HG03460 (cell line): ENCODE data around the gene METTL2B.

Experiments used
- ATAC-seq: cut with Tn5 transposase; IDR thresholded peaks from one replicate; pipeline ENCODE4 v1.9.1; 2021; ENCODE audit not compliant: unreplicated experiment

Gene METTL2B, protein sequence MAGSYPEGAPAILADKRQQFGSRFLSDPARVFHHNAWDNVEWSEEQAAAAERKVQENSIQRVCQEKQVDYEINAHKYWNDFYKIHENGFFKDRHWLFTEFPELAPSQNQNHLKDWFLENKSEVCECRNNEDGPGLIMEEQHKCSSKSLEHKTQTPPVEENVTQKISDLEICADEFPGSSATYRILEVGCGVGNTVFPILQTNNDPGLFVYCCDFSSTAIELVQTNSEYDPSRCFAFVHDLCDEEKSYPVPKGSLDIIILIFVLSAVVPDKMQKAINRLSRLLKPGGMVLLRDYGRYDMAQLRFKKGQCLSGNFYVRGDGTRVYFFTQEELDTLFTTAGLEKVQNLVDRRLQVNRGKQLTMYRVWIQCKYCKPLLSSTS

DNA sequence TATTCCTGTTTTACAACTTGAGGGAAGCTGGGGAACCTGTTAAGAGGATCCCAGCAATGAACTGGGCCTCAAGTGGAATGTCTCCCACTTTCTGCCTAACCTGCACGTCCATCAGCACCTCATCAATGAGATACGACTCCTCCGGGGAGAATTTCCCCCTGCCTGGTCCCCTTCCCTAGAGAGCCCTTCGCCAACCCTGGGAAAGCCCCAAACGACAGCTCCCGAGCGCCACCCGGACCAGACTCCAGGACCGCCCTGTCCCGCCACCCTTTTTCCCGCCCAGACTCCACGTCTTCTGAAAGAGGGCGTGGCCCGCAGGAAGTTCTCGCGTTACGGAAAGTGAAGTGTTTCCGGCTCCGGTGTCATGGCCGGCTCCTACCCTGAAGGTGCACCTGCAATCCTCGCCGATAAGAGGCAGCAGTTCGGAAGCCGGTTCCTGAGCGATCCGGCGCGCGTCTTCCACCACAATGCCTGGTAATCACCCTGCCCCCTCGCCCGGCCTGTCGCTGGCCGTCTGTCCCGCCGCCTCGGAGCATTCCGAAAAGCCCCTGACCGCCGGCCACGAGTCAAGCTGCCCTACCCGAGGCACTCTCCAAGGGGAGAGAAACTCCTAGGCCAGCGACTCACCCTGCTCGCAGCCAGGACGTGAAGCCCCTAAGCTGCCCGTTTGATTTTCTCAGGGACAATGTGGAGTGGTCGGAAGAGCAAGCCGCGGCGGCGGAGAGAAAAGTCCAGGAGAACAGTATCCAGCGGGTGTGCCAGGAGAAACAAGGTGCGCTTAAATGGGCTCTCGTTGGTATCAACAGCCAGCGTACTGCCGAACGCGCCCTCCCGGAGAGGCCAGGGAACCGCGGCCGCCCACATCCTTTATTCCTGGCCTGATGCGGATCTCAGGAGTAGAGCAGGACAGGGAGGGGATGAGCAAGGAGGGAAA, at the start of gene METTL2B:
METTL2B (plus strand) TSS at position 347 of the 934 bp plus-strand sequence; CDS start at position 365, 18 bp downstream.
- peak; percentile 95 for ATAC-seq

GRCh38 chr7:128427289-128427891, 49.2 kb upstream of the METTL2B start:
- no peak for ATAC-seq

DNA sequence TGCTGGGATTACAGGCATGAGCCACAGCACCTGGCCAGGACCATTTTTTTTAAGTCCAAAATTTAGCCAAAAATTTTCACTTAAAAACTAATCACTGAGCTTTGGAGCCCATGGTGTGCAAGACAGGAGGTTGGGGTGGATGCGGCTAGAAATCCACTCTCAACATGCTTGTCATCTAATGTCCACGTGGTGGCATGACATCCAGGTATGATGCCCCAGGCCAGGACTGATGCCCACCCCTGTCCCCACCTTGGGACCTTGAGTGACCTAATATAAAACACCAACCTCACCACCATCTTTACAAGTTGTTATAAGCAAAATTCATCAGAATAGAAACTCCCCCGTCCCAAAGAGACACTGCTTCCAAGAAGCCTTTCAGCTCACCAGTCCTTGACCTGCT, 46.3 kb upstream of the METTL2B start:
- ATAC-seq, result no peak

GRCh38 chr7:128431221-128431620, 45.3 kb upstream of the METTL2B start:
- no peak for ATAC-seq

DNA sequence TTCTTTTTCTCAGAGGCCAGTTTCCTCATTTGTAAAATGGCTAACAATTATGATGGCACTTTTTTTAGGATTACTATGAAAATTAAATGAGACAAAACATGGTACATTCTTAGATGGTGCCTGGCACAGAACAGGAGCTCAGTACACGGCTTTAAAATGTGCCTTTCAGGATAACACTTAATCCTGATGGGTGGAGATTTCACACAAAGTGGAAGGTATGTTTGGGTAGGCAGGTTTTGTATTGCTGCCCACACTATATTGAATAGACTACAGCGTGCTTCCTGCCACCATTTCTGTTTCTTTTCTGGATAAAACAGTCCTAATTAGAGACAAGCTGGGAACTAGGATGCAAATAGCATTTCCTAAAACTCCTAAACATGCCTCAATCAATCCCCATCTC, 44.8 kb upstream of the METTL2B start:
- no peak for ATAC-seq

GRCh38 chr7:128434413-128435326, 41.9 kb upstream of the METTL2B start:
- ATAC-seq, result no peak

- no peak for ATAC-seq
Measured at GRCh38 chr7:128435327-128435686, 41.2 kb upstream of the METTL2B start.

- ATAC-seq, result peak; percentile 78
Measured at GRCh38 chr7:128437426-128438332, 38.9 kb upstream of the METTL2B start.

DNA sequence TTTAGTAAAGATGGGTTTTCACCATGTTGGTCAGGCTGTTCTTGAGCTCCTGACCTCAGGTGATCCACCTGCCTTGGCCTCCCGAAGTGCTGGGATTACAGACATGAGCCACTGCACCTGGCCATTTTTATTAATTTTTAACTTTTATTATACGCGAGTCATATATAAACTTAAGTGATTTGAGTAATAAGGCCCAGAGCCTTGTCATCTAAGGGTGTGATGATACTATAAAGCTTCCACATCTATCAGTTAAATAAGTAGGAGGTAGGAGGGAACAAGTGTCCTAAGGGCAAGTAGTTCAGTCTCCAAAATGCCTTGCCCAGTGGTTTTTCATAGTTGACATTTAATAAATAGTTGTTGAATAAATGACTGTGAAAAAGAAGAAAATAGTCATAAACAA, 34.2 kb upstream of the METTL2B start:
- no peak for ATAC-seq

DNA sequence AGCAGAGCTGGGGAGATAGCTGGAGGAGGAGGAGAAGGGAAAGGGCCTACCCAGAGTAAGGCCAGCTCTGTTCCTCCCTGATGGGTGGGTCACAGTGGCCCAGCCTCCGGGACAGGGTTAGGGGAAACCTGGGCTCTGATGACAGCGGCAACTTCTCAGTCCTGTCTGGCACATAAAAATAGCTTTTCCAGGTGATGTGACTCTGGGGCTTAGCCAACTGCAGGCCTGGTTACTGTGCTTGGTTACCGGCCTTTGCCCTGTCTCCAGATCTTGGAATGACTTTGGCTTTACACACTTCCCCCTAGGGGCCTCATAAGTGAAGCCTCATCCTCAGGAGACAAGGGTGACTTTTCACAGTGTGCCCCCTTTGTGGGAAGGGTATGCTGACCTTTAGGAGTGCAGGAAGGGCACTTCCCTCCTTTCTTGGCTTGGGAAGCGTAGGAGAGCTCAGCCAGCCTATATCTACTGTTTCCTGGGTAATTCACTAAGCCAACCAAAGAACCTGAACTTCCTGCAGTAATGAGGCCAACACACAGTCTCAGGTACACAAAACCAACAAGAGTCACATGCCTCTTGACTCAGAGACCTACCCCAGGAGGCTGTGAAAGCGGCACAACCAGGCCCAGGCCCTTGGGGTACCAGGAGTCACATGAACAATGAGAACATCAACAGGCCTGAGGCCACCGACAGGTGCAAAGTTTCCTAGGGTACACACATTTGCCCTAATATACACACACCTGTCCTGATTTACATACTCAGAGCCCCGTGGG, 32.5 kb upstream of the METTL2B start:
- no peak for ATAC-seq

DNA sequence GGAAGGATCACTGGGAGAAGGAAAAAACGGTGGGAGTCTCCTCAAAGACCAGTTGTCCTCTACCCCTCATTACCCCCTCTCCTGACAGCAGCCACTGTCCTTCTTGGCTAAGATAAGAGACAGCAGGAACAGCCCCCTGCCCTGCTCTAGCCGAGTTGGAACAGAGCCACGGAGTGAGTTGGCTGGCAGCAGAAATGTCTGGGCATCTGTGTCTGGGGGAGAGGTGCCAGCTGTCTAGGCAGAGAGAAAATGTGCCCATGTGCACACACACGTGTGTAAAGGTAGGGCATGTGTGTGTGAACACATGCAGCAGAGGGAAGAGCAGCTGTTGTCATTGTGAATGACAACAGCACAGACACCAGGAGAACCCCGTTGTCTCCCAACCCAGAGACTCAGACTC, 30.2 kb upstream of the METTL2B start:
- ATAC-seq, result no peak

DNA sequence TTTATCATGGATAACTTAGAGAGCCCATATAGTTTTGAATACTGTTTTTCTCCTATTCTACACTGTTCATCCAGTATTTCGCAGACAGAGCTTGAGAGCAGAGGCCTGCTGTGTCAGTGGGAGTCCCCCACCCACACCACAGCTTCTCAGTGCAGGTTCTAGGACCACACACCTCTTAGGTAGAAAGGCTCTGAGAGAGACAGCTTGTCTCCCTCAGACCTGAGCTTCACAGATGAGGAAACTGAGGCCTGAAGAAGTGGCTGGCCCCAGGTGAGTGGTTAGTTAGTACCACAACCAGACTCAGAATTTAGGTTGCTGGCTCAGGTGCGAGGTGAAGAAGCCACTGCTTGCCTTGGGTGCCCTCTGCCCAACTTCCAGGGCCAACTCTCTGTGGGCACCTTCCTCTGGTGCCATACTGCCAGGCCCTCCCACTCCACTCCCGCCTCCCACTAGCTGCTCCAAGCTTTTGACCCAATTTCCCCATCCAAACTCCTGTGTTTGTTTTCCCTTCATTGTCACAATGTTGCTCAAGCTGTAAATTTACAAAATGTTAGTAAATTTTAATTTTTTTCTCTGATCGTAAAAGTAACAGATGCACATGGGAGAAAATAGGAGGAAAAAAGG, 28.5 kb upstream of the METTL2B start:
- no peak for ATAC-seq

GRCh38 chr7:128448751-128449302, 27.7 kb upstream of the METTL2B start:
- no peak for ATAC-seq

DNA sequence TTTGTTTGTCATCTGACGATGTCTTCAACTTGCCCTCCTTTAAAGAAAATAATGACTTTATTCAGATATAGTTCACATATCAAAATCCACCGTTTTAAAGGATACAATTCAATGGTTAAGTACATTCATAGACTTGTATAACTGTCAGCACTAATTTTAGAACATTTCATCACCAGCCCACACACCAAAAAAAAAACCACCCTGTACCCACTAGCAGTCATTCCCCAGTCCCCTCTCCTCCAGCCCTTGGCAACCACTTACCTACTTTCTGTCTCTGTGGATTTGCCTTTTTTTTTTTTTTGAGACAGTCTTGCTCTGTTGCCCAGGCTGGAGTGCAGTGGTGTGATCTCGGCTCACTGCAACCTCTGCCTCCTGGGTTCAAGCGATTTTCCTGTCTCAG, 26.1 kb upstream of the METTL2B start:
- ATAC-seq, result no peak

DNA sequence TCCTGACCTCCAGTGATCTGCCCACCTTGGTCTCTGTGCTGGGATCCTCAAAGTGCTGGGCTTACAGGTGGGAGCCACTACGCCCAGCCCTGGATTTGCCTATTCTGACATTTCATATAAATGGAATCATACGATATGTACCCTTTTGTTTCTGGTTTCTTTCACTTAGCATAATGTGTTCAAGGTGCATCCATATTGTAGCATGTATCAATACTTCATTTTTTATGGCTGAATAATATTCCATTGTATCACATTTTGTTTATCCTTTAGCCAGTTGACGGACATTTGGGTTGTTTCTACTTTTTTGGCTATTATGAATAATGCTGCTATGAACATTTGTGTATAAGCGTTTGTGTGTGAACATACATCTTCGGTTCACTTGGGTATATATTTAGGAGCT, 25.6 kb upstream of the METTL2B start:
- ATAC-seq, result no peak

- ATAC-seq, result no peak
Measured at GRCh38 chr7:128452552-128452951, 24.0 kb upstream of the METTL2B start.

DNA sequence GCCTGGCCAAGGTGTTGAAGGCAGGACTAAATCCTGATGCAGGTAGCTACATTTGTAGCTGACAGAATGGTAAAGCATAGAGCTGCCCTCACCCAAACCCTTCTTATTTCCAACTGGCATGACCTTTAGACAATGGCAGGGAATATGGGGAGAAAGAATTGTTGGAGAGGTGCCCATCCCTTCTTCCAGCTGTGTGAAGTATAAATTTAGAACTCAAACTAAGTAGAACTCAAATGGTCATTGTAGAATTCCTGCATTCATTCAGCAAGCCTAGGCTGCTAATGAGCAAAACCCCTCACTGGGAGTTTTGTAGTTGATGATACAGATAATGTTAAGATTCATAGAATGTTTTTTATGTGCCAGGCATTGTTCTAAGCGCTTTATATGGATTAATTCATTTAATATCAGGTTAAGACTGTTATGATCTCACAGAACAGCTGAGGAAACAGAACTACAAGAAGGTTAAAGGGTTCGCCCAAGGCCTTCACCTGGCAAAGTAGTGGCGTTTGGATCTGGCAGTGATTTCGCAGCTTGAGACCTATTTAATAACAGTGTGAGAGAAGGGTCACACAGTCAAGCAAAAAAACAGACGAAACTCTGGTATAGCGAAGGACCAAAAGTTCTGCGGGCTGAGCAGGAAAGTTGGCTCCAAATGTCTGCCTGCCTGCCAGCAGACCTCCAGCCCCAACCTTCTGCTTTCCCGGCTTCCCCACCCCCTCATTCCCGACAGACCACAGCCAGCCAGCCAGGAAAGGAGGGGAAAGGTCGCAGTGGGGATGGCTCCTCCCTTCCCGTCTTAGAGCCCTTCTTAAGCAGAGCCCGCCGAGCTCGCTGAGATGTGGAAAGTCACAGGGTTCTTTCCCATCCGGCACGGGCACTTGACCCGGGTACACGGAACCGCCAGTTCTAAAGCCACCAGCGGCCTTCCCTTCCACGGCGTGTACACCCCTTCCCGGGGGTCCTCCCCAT, 22.4 kb upstream of the METTL2B start:
- no peak for ATAC-seq
